ENCODE measurements around the gene LCNL1. TPM values are rescaled to one million over a fixed set of nuclear protein-coding genes. Genes with fewer than 3 reads are reported as not detected.

LCNL1 gene
- total RNA-seq, 1 donor from 2014 or later = not detected

GRCh38 chr9:137009938-137010732 lies 27.3 kb downstream of the LCNL1 start:
- no peak for DNase-seq (ENCODE audit: low read depth in 2 of 2)

- DNase-seq (ENCODE audit: low read depth in 2 of 2) = no peak
Observed at GRCh38 chr9:137011156-137011555, 28.4 kb downstream of the LCNL1 start.

GRCh38 chr9:137011907-137012675 lies 29.3 kb downstream of the LCNL1 start:
- DNase-seq (ENCODE audit: low read depth in 2 of 2) = no peak

- no peak for DNase-seq (ENCODE audit: low read depth in 2 of 2)
Observed at GRCh38 chr9:137012694-137013570, 30.1 kb downstream of the LCNL1 start.

- no peak for DNase-seq (ENCODE audit: low read depth in 2 of 2)
Observed at GRCh38 chr9:137013571-137013940, 30.8 kb downstream of the LCNL1 start.

- DNase-seq (ENCODE audit: low read depth in 2 of 2) = no peak
Observed at GRCh38 chr9:137014166-137014565, 31.4 kb downstream of the LCNL1 start.

- no peak for DNase-seq (ENCODE audit: low read depth in 2 of 2)
Observed at GRCh38 chr9:137014776-137015539, 32.2 kb downstream of the LCNL1 start.

GRCh38 chr9:137015540-137015930 lies 32.7 kb downstream of the LCNL1 start:
- no peak for DNase-seq (ENCODE audit: low read depth in 2 of 2)

- DNase-seq (ENCODE audit: low read depth in 2 of 2) = no peak
Observed at GRCh38 chr9:137015976-137016375, 33.2 kb downstream of the LCNL1 start.

- no peak for DNase-seq (ENCODE audit: low read depth in 2 of 2)
Observed at GRCh38 chr9:137016436-137016835, 33.6 kb downstream of the LCNL1 start.

GRCh38 chr9:137017071-137017470 lies 34.3 kb downstream of the LCNL1 start:
- no peak for DNase-seq (ENCODE audit: low read depth in 2 of 2)

- DNase-seq (ENCODE audit: low read depth in 2 of 2) = no peak
Observed at GRCh38 chr9:137017791-137018497, 35.2 kb downstream of the LCNL1 start.

GRCh38 chr9:137018761-137019559 lies 36.2 kb downstream of the LCNL1 start:
- no peak for DNase-seq (ENCODE audit: low read depth in 2 of 2)

- no peak for DNase-seq (ENCODE audit: low read depth in 2 of 2)
Observed at GRCh38 chr9:137019891-137020683, 37.3 kb downstream of the LCNL1 start.

GRCh38 chr9:137020771-137021567 lies 38.2 kb downstream of the LCNL1 start:
- DNase-seq (ENCODE audit: low read depth in 2 of 2) = no peak

- no peak for DNase-seq (ENCODE audit: low read depth in 2 of 2)
Observed at GRCh38 chr9:137021568-137021978, 38.8 kb downstream of the LCNL1 start.

- DNase-seq (ENCODE audit: low read depth in 2 of 2) = peak; percentile 69 to 89
Observed at GRCh38 chr9:137021979-137022661, 39.3 kb downstream of the LCNL1 start.

GRCh38 chr9:137022662-137023008 lies 39.8 kb downstream of the LCNL1 start:
- DNase-seq (ENCODE audit: low read depth in 2 of 2) = no peak
